K562 (cell line): ENCODE measurements around the gene RCOR2. TPM values are rescaled to one million over a fixed set of nuclear protein-coding genes. Genes with fewer than 3 reads are reported as not detected.

Source experiments
- ATAC-seq: fragments of 200-7000 bp; cut with Tn5 transposase; 3 replicates; pipeline ENCODE4 v1.9.1; 2020; ENCODE audit warnings: moderate library complexity
- BruUV-seq: library from RNA; stranded (reverse); fragments of 400-500 nt; replicated peaks from 2 replicates; lab custom pipeline; 2021; lab: Mats Ljungman, UMichigan
- CTCF ChIA-PET: fragments of 300-600 bp; formaldehyde crosslinking; extraction: SDS; loops from one replicate; lab custom pipeline; 2021; ENCODE audit warnings: low intra/inter-chr PET ratio; lab: Yijun Ruan, JAX
- POLR2A ChIA-PET: fragments of 300-600, 350-650 bp; sonication (Branson Sonifier 250); formaldehyde crosslinking; extraction: SDS; loops from one replicate; lab custom pipeline; 2021; ENCODE audit warnings: antibody characterized with exemption, inconsistent platforms; lab: Yijun Ruan, JAX
- DNase-seq, 4 experiments: peaks; one replicate each; pipeline versions ENCODE4 v3.0.0 to v3.0.0-alpha.2; 2011 to 2018; ENCODE audit warnings: low spot score in 3 of 4, mixed read lengths in 3 of 4; ENCODE audit errors: extremely low read depth in 1 of 4
- FAIRE-seq: peaks from 2 replicates; lab custom pipeline; 2011; peaks lifted over from hg19 to GRCh38; lab: Jason Lieb, UNC
- H2AFZ ChIP-seq: 2 replicates; pipeline ENCODE4 v1.6.0; 2011; ENCODE audit warnings: low read depth, low read length, control low read depth, inconsistent platforms
- H3K27ac ChIP-seq: fragments of 200-600 bp; 3 replicates; pipeline ENCODE4 v1.8.0; 2011; ENCODE audit warnings: low read depth, mild to moderate bottlenecking, control low read depth, inconsistent platforms, low read length, moderate library complexity, mixed read lengths; ENCODE audit errors: extremely low read depth
- H3K27me3 ChIP-seq, 2 experiments: fragments of 300-600 bp in 1 of 2; 2 replicates in 1 of 2; 3 replicates in 1 of 2; pipeline versions ENCODE4 v1.6.0 to v1.8.0; 2011; ENCODE audit warnings: inconsistent platforms in 2 of 2, low read length in 2 of 2, mild to moderate bottlenecking in 1 of 2, mixed read lengths in 1 of 2, moderate library complexity in 1 of 2; ENCODE audit not compliant: control insufficient read depth in 2 of 2, insufficient read depth in 2 of 2
- H3K36me3 ChIP-seq: fragments of 300-600 bp; 3 replicates; pipeline ENCODE4 v1.8.0; 2011; ENCODE audit warnings: mild to moderate bottlenecking, low read length, inconsistent platforms; ENCODE audit not compliant: control insufficient read depth, insufficient read depth
- H3K4me1 ChIP-seq, 2 experiments: fragments of 200-600 bp in 1 of 2; replicated peaks in 1 of 2; 2 replicates in 1 of 2; 3 replicates in 1 of 2; pipeline versions ENCODE4 v1.5.1 to v1.8.0; 2011; ENCODE audit warnings: inconsistent platforms in 2 of 2, low read length in 2 of 2, mild to moderate bottlenecking in 1 of 2, mixed read lengths in 1 of 2, moderate library complexity in 1 of 2; ENCODE audit not compliant: control insufficient read depth in 2 of 2, insufficient read depth in 2 of 2
- H3K4me2 ChIP-seq: 2 replicates; pipeline ENCODE4 v1.6.1; 2011; ENCODE audit warnings: low read length, control low read depth, inconsistent platforms, mixed read lengths; ENCODE audit not compliant: insufficient read depth
- H3K4me3 ChIP-seq: fragments of 200-600 bp; sonication (generic), shearing (Covaris generic); 2 replicates; pipeline ENCODE4 v1.5.1; 2016; ENCODE audit warnings: control low read depth, inconsistent platforms
- H3K79me2 ChIP-seq: fragments of 200-600 bp; 3 replicates; pipeline ENCODE4 v1.8.0; 2011; ENCODE audit warnings: low read length, inconsistent platforms; ENCODE audit not compliant: control insufficient read depth, insufficient read depth
- H3K9ac ChIP-seq, 2 experiments: 2 replicates each; pipeline versions ENCODE4 v1.6.0 to v1.6.1; 2011; ENCODE audit warnings: low read depth in 2 of 2, low read length in 2 of 2, control low read depth in 1 of 2, inconsistent platforms in 1 of 2, mild to moderate bottlenecking in 1 of 2, mixed read lengths in 1 of 2; ENCODE audit not compliant: insufficient read depth in 1 of 2
- H3K9me1 ChIP-seq: one replicate; pipeline ENCODE4 v1.6.0; 2011; ENCODE audit warnings: inconsistent platforms, mild to moderate bottlenecking, low read length, moderate library complexity; ENCODE audit not compliant: control insufficient read depth, insufficient read depth
- H3K9me3 ChIP-seq: replicated peaks from 2 replicates; pipeline ENCODE4 v1.5.1; 2011; ENCODE audit warnings: low read depth, low read length, inconsistent platforms; ENCODE audit not compliant: control insufficient read depth, insufficient read depth
- H4K20me1 ChIP-seq: replicated peaks from 2 replicates; pipeline ENCODE4 v1.6.1; 2011; ENCODE audit warnings: low read length, inconsistent platforms, mixed read lengths; ENCODE audit not compliant: control insufficient read depth, insufficient read depth
- L3MBTL2 ChIP-seq: fragments of 450-650 bp; IDR thresholded peaks from 2 replicates; pipeline ENCODE4 v1.6.1; 2016; ENCODE audit warnings: mild to moderate bottlenecking, moderate library complexity
- MAX ChIP-seq: sonication (generic); formaldehyde crosslinking; IDR thresholded peaks from 2 replicates; pipeline ENCODE4 v1.9.0; 2022; ENCODE audit warnings: mild to moderate bottlenecking, missing genetic modification reagents
- TFAP4 ChIP-seq: sonication (generic); formaldehyde crosslinking; IDR thresholded peaks from 2 replicates; pipeline ENCODE4 v1.8.0; 2022; ENCODE audit warnings: missing genetic modification reagents, mild to moderate bottlenecking, moderate library complexity, borderline replicate concordance
- THRA ChIP-seq: fragments of 450-650 bp; IDR thresholded peaks from 2 replicates; pipeline ENCODE4 v1.6.1; 2017; ENCODE audit warnings: mild to moderate bottlenecking, moderate library complexity
- USF1 ChIP-seq: sonication (generic); formaldehyde crosslinking; IDR thresholded peaks from 2 replicates; pipeline ENCODE4 v1.9.0; 2022; ENCODE audit warnings: mild to moderate bottlenecking, missing genetic modification reagents
- ZNF77 ChIP-seq: fragments of 250-450 bp; sonication (Bioruptor Pico); IDR thresholded peaks from 2 replicates; pipeline ENCODE4 v1.5.0; 2020
- WGBS: fragments of 100-300 bp; shearing (Covaris generic); methylation state at CpG from one replicate; pipeline ENCODE4 v1.1.6; 2016; ENCODE audit warnings: low coverage, mixed read lengths; ENCODE audit not compliant: insufficient coverage; ENCODE audit errors: missing lambda C conversion rate; 5-methylcytosine and 5-hydroxymethylcytosine counted together
- in situ Hi-C: fragments of 300-500 bp; cut with MboI; formaldehyde crosslinking; loops from 4 replicates; pipeline ENCODE4 v1.15.0; 2018; ENCODE audit warnings: inconsistent platforms, mixed read lengths
- intact Hi-C: fragments of 100-400 bp; cut with micrococcal nuclease; formaldehyde crosslinking; loops from 2 replicates; pipeline ENCODE4 v1.14.2; 2022
- polyA plus RNA-seq, 8 experiments: library from polyadenylated mRNA; depleted of rRNA in 4 of 8; stranded (reverse) in 5 of 8; unstranded in 3 of 8; fragments of >200 nt; fragmentation: Nextera tagmentation in 2 of 8; fragmentation: Illumina TruSeq in 1 of 8; extraction: Ambion mirVana in 2 of 8; extraction: Trizol in 1 of 8; gene quantifications; 2 replicates each; pipeline versions ENCODE4 v1.2.1 to v1.2.3, GENCODE V29; 2011 to 2014; ENCODE audit warnings: inconsistent platforms in 1 of 8, missing spikeins in 1 of 8
- total RNA-seq, 7 experiments: library from RNA; depleted of rRNA in 6 of 7; stranded (reverse); fragments of >200 nt in 6 of 7; fragmentation: Illumina TruSeq in 2 of 7; extraction: Trizol in 2 of 7; gene quantifications; 2 replicates each; pipeline versions ENCODE4 v1.2.1 to v1.2.3, GENCODE V29; 2011 to 2021; ENCODE audit warnings: low replicate concordance in 1 of 7

The RCOR2 gene
- total and polyA plus RNA-seq, 9 of the 15 experiments (the other 6 are each of a cell fraction or from before 2014, with no cell fraction given), result 0.04 to 6.5 (median 2.5) TPM; not detected in 1

GRCh38 chr11:63944987-63945386, 28.0 kb upstream of the RCOR2 start:
- no peak overlapping the region; the same call in 2 of the 3 replicates for H3K27ac ChIP-seq
- H3K79me2 ChIP-seq, result peaks cover 55% of the 10 kb centered on the region
- no TSS peak for BruUV-seq
- no peaks in the 10 kb centered on the region for H3K27me3 ChIP-seq
- no peak overlapping the region for H2AFZ ChIP-seq
- peak; percentile 48 for ATAC-seq
- no peak for FAIRE-seq
- H3K36me3 ChIP-seq, result peaks cover 78% of the 10 kb centered on the region
- CTCF ChIA-PET, result interaction anchor here (0.6 to 2.0 kb wide), 3 partner anchors 104 to 208 kb away, joined by 3 to 21 read pairs (median 3); no protein-coding TSS in a partner anchor
- H3K4me2 ChIP-seq, result peak overlapping the region; percentile 24; the same call in 1 of the 2 replicates
- H3K9ac ChIP-seq, result peak overlapping the region in 1 of 2 experiments; percentile 71; a peak in 2 of 4 replicates
- WGBS, result 47% methylated on average over 8 of the region's 8 CpGs
- peaks cover 38 to 46% of the 10 kb centered on the region in 2 experiments for H3K4me1 ChIP-seq
- in situ Hi-C loops, result loop anchor here (10.0 kb wide), 1 partner anchor 110 kb away; the partner anchor contains the start of gene MARK2
- H3K9me1 ChIP-seq, result peaks cover 4% of the 10 kb centered on the region
- H3K9me3 ChIP-seq, result no peaks in the 10 kb centered on the region
- POLR2A ChIA-PET, result interaction anchor here (0.6 to 3.4 kb wide), 6 partner anchors 10 to 380 kb away, joined by 3 to 14 read pairs (median 3); no protein-coding TSS in a partner anchor
- peaks cover 15% of the 10 kb centered on the region; the same call in 1 of the 2 replicates for H4K20me1 ChIP-seq
- H3K4me3 ChIP-seq, result no peak overlapping the region
- DNase-seq, result no peak
- intact Hi-C loops, result loop anchor here (1.0 kb wide), 1 partner anchor 108 kb away; no protein-coding TSS in a partner anchor
- TF ChIP-seq MAX (CRISPR knock-in tag) (peak; percentile 41), ZNF77 (no peak), TFAP4 (CRISPR knock-in tag) (0 out of 2 replicates have a peak, but pooled peaks have one; percentile 6), THRA (peak; percentile 81), L3MBTL2 (peak; percentile 51; the same call in 1 of the 2 replicates), USF1 (CRISPR knock-in tag) (0 out of 2 replicates have a peak, but pooled peaks have one; percentile 6)
